ENCODE measurements around the gene DIRAS3.

The DIRAS3 gene

GRCh38 chr1:68024635-68025338 lies 25.6 kb downstream of the DIRAS3 start:
- in situ Hi-C loops (cut with HindIII; ENCODE audit: low pct_ligation_motif_present, low sequenced_read_pairs), result no loop called here
- Histone ChIP-seq H3K27ac (no peak overlapping the region), H3K36me3 (replicated peaks) (no peaks in the 10 kb centered on the region), H3K27me3 (replicated peaks) (no peaks in the 10 kb centered on the region), H3K4me3 (ENCODE audit: low read depth, low read length) (no peak overlapping the region)
- no peak for TF ChIP-seq CTCF (IDR thresholded peaks at IDR 0.05; ENCODE audit: low read depth, low read length, missing control alignments)
- no peak for DNase-seq

- no peak overlapping the region for H3K4me3 ChIP-seq (ENCODE audit: low read depth, low read length)
- no peaks in the 10 kb centered on the region for H3K36me3 ChIP-seq (replicated peaks)
- in situ Hi-C loops (cut with HindIII; ENCODE audit: low pct_ligation_motif_present, low sequenced_read_pairs), result no loop called here
- TF ChIP-seq CTCF (IDR thresholded peaks at IDR 0.05; ENCODE audit: low read depth, low read length, missing control alignments), result no peak
- H3K27ac ChIP-seq, result no peak overlapping the region
- no peak for DNase-seq
- H3K27me3 ChIP-seq (replicated peaks), result no peaks in the 10 kb centered on the region
Observed at GRCh38 chr1:68016381-68016780, 34.0 kb downstream of the DIRAS3 start.

GRCh38 chr1:68015971-68016370 lies 34.5 kb downstream of the DIRAS3 start:
- no peak for DNase-seq
- Histone ChIP-seq H3K4me3 (ENCODE audit: low read depth, low read length) (no peak overlapping the region), H3K27ac (no peak overlapping the region), H3K27me3 (replicated peaks) (no peaks in the 10 kb centered on the region), H3K36me3 (replicated peaks) (no peaks in the 10 kb centered on the region)
- no peak for TF ChIP-seq CTCF (IDR thresholded peaks at IDR 0.05; ENCODE audit: low read depth, low read length, missing control alignments)
- in situ Hi-C loops (cut with HindIII; ENCODE audit: low pct_ligation_motif_present, low sequenced_read_pairs), result no loop called here

GRCh38 chr1:68015369-68015768 lies 35.1 kb downstream of the DIRAS3 start:
- Histone ChIP-seq H3K4me3 (ENCODE audit: low read depth, low read length) (no peak overlapping the region), H3K27me3 (replicated peaks) (no peaks in the 10 kb centered on the region), H3K27ac (no peak overlapping the region), H3K36me3 (replicated peaks) (no peaks in the 10 kb centered on the region)
- DNase-seq, result no peak
- in situ Hi-C loops (cut with HindIII; ENCODE audit: low pct_ligation_motif_present, low sequenced_read_pairs), result no loop called here
- TF ChIP-seq CTCF (IDR thresholded peaks at IDR 0.05; ENCODE audit: low read depth, low read length, missing control alignments), result no peak

- Histone ChIP-seq H3K27me3 (replicated peaks) (no peaks in the 10 kb centered on the region), H3K4me3 (ENCODE audit: low read depth, low read length) (no peak overlapping the region), H3K36me3 (replicated peaks) (no peaks in the 10 kb centered on the region), H3K27ac (no peak overlapping the region)
- in situ Hi-C loops (cut with HindIII; ENCODE audit: low pct_ligation_motif_present, low sequenced_read_pairs), result no loop called here
- DNase-seq, result no peak
- TF ChIP-seq CTCF (IDR thresholded peaks at IDR 0.05; ENCODE audit: low read depth, low read length, missing control alignments), result no peak
Observed at GRCh38 chr1:68013351-68013750, 37.1 kb downstream of the DIRAS3 start.

All from brain microvascular endothelial cell (primary cell).